Measurements from ENCODE around the gene SLC34A1.

The SLC34A1 gene

DNA sequence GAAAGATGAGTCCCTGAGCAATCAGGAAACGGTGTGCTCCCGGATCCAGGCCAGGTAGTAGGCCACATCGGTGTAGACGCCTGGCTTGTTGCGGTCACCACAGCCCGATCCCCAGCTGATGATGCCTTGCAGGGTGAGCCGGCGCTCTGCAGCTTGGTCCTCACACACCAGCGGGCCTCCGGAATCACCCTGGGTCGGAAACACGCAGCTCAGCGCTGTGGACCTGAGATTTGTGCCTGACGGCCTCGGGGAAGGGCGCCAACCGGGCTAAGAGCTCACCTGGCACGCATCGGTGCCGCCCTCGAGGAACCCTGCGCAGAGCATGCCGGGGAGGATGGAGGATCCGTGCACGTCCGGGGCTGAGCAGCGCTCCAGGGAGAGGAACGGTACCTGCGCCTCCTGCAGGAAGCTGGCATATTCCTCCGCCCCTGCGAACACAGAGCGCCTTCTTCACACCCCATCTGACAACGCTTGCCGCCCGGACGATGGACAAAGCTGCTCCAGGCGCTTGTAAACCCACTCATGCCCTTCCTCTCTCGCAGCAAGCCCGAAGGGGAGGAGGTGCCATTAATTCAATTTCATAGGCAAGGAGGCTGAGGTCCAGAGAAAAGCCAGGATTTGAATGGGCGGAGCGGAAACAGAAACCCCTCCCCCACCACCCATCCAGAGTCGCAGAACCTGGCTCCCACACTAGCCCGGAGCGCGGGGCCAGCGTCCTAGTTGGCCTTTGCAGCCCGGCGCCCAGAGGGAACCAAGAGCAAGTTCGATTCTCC lies 18.2 kb downstream of the SLC34A1 start:
- Histone ChIP-seq H2AK5ac (ENCODE audit: low read depth, low read length) (peak overlapping the region; percentile 81), H2BK15ac (ENCODE audit: low read length) (peak overlapping the region; percentile 100), H3K79me1 (ENCODE audit: low read depth, low read length) (peaks cover 4% of the 10 kb centered on the region), H3K4me2 (ENCODE audit: insufficient read depth, low read length, poor library complexity, severe bottlenecking) (peak overlapping the region; percentile 96), H2BK12ac (ENCODE audit: low read length) (no peak overlapping the region), H3K4me1 (ENCODE audit: control insufficient read depth in 2 of 2, insufficient read depth in 1 of 2, low read depth in 1 of 2, low read length in 2 of 2) (peaks cover 16 to 21% of the 10 kb centered on the region in 2 donors), H3K36me3 (replicated peaks in 1 of 2; ENCODE audit: control insufficient read depth in 2 of 2, insufficient read depth in 2 of 2, low read length in 2 of 2) (no peaks in the 10 kb centered on the region), H2AFZ (ENCODE audit: low read length) (peak overlapping the region; percentile 97), H3K27me3 (ENCODE audit: control insufficient read depth in 3 of 3, insufficient read depth in 3 of 3, low read depth in 1 of 3, low read length in 3 of 3) (peaks cover 16 to 65% (median 49%) of the 10 kb centered on the region in 3 experiments), H2BK5ac (ENCODE audit: low read length) (no peak overlapping the region), H3K4ac (ENCODE audit: low read length) (no peak overlapping the region), H3K14ac (ENCODE audit: low read length) (no peak overlapping the region), H3K23ac (ENCODE audit: low read depth, low read length, poor library complexity) (peak overlapping the region; percentile 97), H3K9me3 (replicated peaks in 1 of 2; ENCODE audit: control insufficient read depth in 2 of 2, insufficient read depth in 1 of 2, low read depth in 1 of 2, low read length in 2 of 2) (no peaks in the 10 kb centered on the region), H3K9ac (ENCODE audit: low read depth, low read length, poor library complexity) (no peak overlapping the region), H3K4me3 (ENCODE audit: low read length in 2 of 2) (peak overlapping the region; percentile 41 to 83), H2BK120ac (ENCODE audit: low read depth, low read length) (peak overlapping the region; percentile 61), H3K27ac (replicated peaks; ENCODE audit: low read length) (no peak overlapping the region), H4K91ac (ENCODE audit: low read depth, low read length, poor library complexity) (no peak overlapping the region), H3K18ac (ENCODE audit: low read length) (peak overlapping the region; percentile 98), H4K8ac (ENCODE audit: low read depth, low read length) (no peak overlapping the region)
- DNase-seq (ENCODE audit: low spot score): peak; percentile 56
- WGBS, 2 donors (ENCODE audit: extremely low coverage in 2 of 2, insufficient read length in 2 of 2, insufficient replicate concordance in 1 of 2): no CpG with 5 or more reads among the region's 49 CpGs

DNA sequence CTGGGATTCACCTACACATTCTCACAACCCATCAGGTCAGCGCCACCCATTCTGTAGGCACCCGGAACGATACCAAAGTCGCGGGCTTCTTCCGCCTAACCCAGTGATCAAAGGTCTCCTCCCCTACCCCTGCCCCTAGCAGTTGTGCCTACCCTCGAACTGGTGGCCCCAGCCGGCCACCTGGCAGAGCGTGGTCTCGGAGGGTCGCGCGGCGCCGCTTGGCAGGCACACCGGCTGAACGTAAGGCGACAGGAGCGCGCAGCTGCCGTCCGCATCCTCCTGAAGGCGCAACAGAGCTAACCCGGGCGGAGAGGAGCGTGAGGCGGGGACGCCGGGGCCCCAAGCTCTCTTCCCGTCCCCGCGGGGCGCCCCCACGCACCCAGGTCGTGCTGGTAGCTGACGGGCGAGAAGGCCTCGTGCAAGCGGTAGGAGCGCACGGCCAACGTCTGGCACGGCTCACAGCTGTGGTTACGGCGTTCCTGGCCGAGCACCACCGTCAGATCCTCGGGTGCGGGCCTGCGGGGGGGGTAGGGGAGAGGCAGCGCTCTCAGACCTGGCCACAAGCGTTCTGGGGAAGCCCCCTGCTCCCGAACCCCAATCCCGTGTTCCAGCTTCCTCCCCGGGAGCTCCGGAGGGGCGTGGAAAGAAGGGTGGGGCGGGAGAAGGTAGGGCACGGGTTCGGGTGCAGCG lies 19.0 kb downstream of the SLC34A1 start:
- no CpG with 5 or more reads among the region's 61 CpGs for WGBS, 2 donors (ENCODE audit: extremely low coverage in 2 of 2, insufficient read length in 2 of 2, insufficient replicate concordance in 1 of 2)
- no peaks in the 10 kb centered on the region for H3K36me3 ChIP-seq (replicated peaks in 1 of 2; ENCODE audit: control insufficient read depth in 2 of 2, insufficient read depth in 2 of 2, low read length in 2 of 2)

DNA sequence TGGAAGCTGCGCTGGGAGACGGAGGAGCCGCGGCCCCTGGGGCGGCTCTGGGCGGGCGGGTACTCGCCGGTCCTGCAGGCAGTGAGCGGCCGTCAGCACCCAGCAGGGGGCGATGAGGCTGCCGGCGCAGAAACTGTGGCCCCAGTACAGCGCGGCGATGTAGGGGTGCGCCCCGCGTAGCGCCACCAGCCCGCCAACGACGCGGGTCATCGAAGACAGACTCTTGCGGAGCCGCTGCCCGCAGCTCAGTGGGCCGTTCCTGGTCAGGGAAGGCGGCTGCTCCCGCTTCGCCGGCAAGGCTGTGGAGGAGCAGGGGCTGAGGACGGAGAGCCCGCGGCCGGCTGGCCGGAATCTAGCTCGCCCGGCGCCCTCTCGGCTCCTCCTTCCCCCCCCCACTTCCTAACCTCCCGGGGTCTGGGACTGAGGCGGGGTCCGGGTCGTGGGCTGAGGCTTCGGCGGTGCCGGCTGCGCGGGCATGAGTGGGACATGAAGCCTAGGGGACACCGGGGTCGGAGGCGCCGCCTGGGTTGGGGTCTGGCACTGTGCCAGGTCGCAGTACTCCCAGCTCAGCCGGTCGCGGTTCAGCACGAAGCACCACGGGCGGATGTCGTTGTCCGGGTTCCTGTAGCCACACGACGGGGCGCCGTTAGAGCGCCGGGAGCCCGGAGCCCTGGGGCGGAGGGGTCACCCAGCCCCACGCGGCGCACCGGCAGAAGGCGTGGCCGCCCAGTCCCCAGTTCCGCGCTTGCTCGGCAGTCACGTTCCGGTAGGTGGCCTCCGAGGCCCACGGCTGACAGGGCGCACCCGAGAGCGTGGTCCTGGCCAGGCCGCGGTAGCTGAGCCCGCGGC lies 19.8 kb downstream of the SLC34A1 start:
- WGBS, 2 donors (ENCODE audit: extremely low coverage in 2 of 2, insufficient read length in 2 of 2, insufficient replicate concordance in 1 of 2): no CpG with 5 or more reads among the region's 93 CpGs
- Histone ChIP-seq H2AFZ (ENCODE audit: low read length) (peak overlapping the region; percentile 97), H2BK15ac (ENCODE audit: low read length) (peak overlapping the region; percentile 100), H3K14ac (ENCODE audit: low read length) (peak overlapping the region; percentile 95), H2BK12ac (ENCODE audit: low read length) (peak overlapping the region; percentile 100), H3K23ac (ENCODE audit: low read depth, low read length, poor library complexity) (peak overlapping the region; percentile 97), H3K4ac (ENCODE audit: low read length) (no peak overlapping the region), H2BK5ac (ENCODE audit: low read length) (peak overlapping the region; percentile 59), H3K4me3 (ENCODE audit: low read length in 2 of 2) (peak overlapping the region; percentile 41 to 83), H4K8ac (ENCODE audit: low read depth, low read length) (peak overlapping the region; percentile 88), H3K9ac (ENCODE audit: low read depth, low read length, poor library complexity) (peak overlapping the region; percentile 64), H3K27ac (replicated peaks; ENCODE audit: low read length) (no peak overlapping the region), H2BK120ac (ENCODE audit: low read depth, low read length) (peak overlapping the region; percentile 75), H3K4me2 (ENCODE audit: insufficient read depth, low read length, poor library complexity, severe bottlenecking) (peak overlapping the region; percentile 96), H3K36me3 (replicated peaks in 1 of 2; ENCODE audit: control insufficient read depth in 2 of 2, insufficient read depth in 2 of 2, low read length in 2 of 2) (no peaks in the 10 kb centered on the region), H3K9me3 (replicated peaks in 1 of 2; ENCODE audit: control insufficient read depth in 2 of 2, insufficient read depth in 1 of 2, low read depth in 1 of 2, low read length in 2 of 2) (no peaks in the 10 kb centered on the region), H2AK5ac (ENCODE audit: low read depth, low read length) (peak overlapping the region; percentile 98), H3K79me1 (ENCODE audit: low read depth, low read length) (peaks cover 2% of the 10 kb centered on the region), H3K27me3 (ENCODE audit: control insufficient read depth in 3 of 3, insufficient read depth in 3 of 3, low read depth in 1 of 3, low read length in 3 of 3) (peaks cover 16 to 63% (median 51%) of the 10 kb centered on the region in 3 experiments), H3K18ac (ENCODE audit: low read length) (peak overlapping the region; percentile 98), H4K91ac (ENCODE audit: low read depth, low read length, poor library complexity) (no peak overlapping the region), H3K4me1 (ENCODE audit: control insufficient read depth in 2 of 2, insufficient read depth in 1 of 2, low read depth in 1 of 2, low read length in 2 of 2) (peaks cover 16 to 21% of the 10 kb centered on the region in 2 donors)
- peak; percentile 54 for DNase-seq (ENCODE audit: low spot score)

More for the DNA sequence above, 19.0 kb downstream of the SLC34A1 start:
- peak overlapping the region; percentile 100 for H2BK12ac ChIP-seq (ENCODE audit: low read length)
- peak overlapping the region; percentile 85 for H3K9ac ChIP-seq (ENCODE audit: low read depth, low read length, poor library complexity)
- peak overlapping the region; percentile 96 for H3K4me2 ChIP-seq (ENCODE audit: insufficient read depth, low read length, poor library complexity, severe bottlenecking)
- H3K27ac ChIP-seq (replicated peaks; ENCODE audit: low read length): no peak overlapping the region
- H2BK5ac ChIP-seq (ENCODE audit: low read length): no peak overlapping the region
- peaks cover 16 to 21% of the 10 kb centered on the region in 2 donors for H3K4me1 ChIP-seq (ENCODE audit: control insufficient read depth in 2 of 2, insufficient read depth in 1 of 2, low read depth in 1 of 2, low read length in 2 of 2)
- peak overlapping the region; percentile 95 for H3K14ac ChIP-seq (ENCODE audit: low read length)
- H2BK15ac ChIP-seq (ENCODE audit: low read length): peak overlapping the region; percentile 100
- H4K8ac ChIP-seq (ENCODE audit: low read depth, low read length): peak overlapping the region; percentile 88
- H3K18ac ChIP-seq (ENCODE audit: low read length): peak overlapping the region; percentile 98
- peak overlapping the region; percentile 61 for H2BK120ac ChIP-seq (ENCODE audit: low read depth, low read length)
- peak overlapping the region; percentile 41 to 83 for H3K4me3 ChIP-seq (ENCODE audit: low read length in 2 of 2)
- DNase-seq (ENCODE audit: low spot score): peak; percentile 32
- H3K23ac ChIP-seq (ENCODE audit: low read depth, low read length, poor library complexity): peak overlapping the region; percentile 97
- H3K9me3 ChIP-seq (replicated peaks in 1 of 2; ENCODE audit: control insufficient read depth in 2 of 2, insufficient read depth in 1 of 2, low read depth in 1 of 2, low read length in 2 of 2): no peaks in the 10 kb centered on the region
- peaks cover 16 to 59% (median 51%) of the 10 kb centered on the region in 3 experiments for H3K27me3 ChIP-seq (ENCODE audit: control insufficient read depth in 3 of 3, insufficient read depth in 3 of 3, low read depth in 1 of 3, low read length in 3 of 3)
- H2AFZ ChIP-seq (ENCODE audit: low read length): peak overlapping the region; percentile 97
- peak overlapping the region; percentile 81 for H2AK5ac ChIP-seq (ENCODE audit: low read depth, low read length)
- H3K4ac ChIP-seq (ENCODE audit: low read length): peak overlapping the region; percentile 54
- peaks cover 4% of the 10 kb centered on the region for H3K79me1 ChIP-seq (ENCODE audit: low read depth, low read length)
- no peak overlapping the region for H4K91ac ChIP-seq (ENCODE audit: low read depth, low read length, poor library complexity)

Measured in neuronal stem cell (in vitro differentiated cells).